WI38 (cell line): ENCODE measurements around the gene ZMIZ1.

Experiments
- H3K4me3 ChIP-seq: 2 replicates; pipeline ENCODE4 v1.5.1; 2011; ENCODE audit warnings: low read depth, mild to moderate bottlenecking, control low read depth, low read length
- TF ChIP-seq, protein P1 (sequence below): IDR thresholded peaks from 2 replicates; pipeline ENCODE4 v1.5.1; 2012; ENCODE audit warnings: low read depth, mild to moderate bottlenecking, control low read depth, low read length

The ZMIZ1 gene

GRCh38 chr10:79201706-79202105, 132.9 kb downstream of the ZMIZ1 start:
- TF ChIP-seq, protein P1, sequence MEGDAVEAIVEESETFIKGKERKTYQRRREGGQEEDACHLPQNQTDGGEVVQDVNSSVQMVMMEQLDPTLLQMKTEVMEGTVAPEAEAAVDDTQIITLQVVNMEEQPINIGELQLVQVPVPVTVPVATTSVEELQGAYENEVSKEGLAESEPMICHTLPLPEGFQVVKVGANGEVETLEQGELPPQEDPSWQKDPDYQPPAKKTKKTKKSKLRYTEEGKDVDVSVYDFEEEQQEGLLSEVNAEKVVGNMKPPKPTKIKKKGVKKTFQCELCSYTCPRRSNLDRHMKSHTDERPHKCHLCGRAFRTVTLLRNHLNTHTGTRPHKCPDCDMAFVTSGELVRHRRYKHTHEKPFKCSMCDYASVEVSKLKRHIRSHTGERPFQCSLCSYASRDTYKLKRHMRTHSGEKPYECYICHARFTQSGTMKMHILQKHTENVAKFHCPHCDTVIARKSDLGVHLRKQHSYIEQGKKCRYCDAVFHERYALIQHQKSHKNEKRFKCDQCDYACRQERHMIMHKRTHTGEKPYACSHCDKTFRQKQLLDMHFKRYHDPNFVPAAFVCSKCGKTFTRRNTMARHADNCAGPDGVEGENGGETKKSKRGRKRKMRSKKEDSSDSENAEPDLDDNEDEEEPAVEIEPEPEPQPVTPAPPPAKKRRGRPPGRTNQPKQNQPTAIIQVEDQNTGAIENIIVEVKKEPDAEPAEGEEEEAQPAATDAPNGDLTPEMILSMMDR, result no peak
- H3K4me3 ChIP-seq, result no peak overlapping the region

DNA sequence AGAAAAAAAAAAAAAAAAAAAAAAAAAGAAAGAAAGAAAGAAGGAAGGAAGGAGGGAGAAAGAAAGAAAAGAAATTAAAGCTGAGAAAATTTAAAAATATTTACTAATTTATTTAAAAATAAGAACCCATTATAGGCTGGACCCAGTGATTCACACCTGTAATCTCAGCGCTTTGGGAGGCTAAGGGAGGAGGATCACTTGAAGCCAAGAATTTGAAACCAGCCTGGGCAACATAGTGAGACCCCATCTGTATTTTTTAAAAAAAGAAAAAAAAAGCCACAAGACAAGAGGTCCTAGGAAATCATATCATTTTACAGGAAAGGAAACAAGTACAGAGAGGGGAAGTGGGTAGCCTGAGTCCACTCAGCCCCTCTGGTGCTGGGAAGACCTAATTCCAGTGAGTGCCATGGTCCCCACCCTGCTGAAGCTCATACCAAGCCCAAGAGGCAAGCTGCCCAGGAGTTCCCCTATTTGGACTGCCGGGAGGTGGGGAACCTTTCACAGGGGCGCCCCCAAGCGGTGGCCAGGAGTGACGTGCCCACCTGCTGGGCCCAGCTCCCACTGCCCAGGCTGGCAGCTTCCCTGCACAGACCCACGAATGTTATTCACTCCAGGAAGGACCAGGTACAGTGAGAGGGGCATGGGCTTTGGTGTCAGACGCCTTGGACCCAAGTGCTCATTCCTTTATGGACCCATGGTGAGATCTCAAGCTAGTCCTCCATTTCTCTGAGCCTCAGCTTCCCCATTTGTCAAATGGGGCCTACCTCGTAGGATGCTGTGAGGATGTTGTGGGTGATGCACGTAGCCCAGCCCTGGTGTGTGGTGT, 133.6 kb downstream of the ZMIZ1 start:
- no peak overlapping the region for H3K4me3 ChIP-seq
- TF ChIP-seq, protein P1, result peak; percentile 63

GRCh38 chr10:79203014-79203644, 134.4 kb downstream of the ZMIZ1 start:
- TF ChIP-seq, protein P1, result no peak
- H3K4me3 ChIP-seq, result no peak overlapping the region

GRCh38 chr10:79203833-79204232, 135.1 kb downstream of the ZMIZ1 start:
- TF ChIP-seq, protein P1, result no peak
- H3K4me3 ChIP-seq, result no peak overlapping the region

GRCh38 chr10:79206300-79207095, 137.7 kb downstream of the ZMIZ1 start:
- TF ChIP-seq, protein P1, result no peak
- H3K4me3 ChIP-seq, result no peak overlapping the region

DNA sequence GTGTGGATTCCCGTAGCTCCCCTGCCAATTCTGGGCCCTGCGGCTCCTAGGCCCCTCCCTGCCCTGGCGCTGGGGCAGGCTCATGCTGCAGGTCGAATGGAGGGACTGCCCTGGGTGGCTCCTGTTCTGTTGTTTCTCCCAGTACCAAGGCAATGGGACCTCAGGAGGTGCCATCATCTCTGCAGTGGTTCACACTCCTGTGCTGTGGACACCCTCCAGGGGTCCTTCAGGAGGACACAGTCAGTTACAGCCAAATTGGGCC, 138.3 kb downstream of the ZMIZ1 start:
- TF ChIP-seq, protein P1, result no peak
- H3K4me3 ChIP-seq, result no peak overlapping the region

DNA sequence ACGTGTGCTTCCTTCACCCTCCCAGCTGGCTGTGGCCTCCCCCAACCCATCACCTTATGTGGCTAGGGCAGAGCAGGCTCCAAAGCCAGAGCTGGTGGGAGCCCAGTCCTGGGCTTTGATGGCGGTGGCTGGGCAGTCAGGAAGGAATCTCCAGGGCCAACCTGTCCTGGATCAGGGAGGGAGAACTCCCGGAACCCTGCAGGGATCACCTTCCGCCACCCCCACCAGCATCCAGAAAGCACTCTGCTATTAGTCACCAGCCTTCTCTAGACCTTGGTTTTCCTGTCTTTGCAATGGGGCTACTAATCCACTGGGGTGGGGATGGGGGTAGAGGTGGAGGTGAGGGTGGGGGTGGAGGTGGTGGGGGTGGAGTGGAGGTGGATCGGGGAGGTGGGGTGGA, 139.0 kb downstream of the ZMIZ1 start:
- no peak overlapping the region for H3K4me3 ChIP-seq
- TF ChIP-seq, protein P1, result no peak
